ENCODE measurements around the gene MYLK3.
"Not testable (repeated sequence)": the region's sequence is repeated elsewhere in the genome, so short reads cannot be mapped to it uniquely, and the experiment has no call there.

MYLK3 gene

DNA sequence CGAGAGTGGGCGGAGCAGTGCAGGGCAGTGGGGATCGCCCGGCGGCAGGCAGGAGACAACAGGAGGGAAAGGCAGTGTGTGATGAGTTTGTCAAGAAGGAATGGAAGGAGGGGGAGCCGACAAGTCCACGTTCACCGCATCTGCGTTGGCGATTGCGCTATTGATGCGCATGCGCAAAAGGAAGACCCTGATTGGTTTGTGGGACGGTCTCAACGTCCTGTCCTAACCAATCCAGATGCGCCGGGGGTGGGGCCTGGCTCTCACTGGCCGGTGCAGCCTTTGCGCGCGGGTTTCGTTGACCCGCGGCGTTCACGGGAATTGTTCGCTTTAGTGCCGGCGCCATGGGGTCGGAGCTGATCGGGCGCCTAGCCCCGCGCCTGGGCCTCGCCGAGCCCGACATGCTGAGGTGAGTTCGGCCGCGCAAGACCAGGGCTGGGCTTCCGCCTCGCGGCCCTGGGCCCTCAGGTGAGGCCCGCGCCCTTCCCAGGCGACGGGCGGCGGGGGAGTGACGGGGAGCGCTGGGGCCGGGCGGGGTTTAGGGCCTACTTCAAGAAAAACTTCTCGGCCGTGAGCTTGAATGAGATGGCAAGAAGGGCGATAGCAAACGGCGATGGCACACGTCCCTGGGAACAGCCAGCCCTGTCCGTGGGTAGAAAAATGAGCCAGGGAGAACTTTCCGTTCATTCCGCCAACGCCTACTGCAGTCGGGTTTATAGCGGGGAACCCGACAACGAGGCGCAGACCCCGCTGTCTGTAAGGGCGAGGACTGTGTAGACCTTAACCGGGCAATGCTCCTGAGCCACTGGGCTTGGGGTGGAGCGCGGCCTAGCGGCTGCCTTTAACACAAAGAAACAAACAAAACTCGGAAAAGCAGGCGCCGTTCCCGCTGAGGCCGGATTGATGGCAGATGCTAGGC is 58.5 kb downstream of the MYLK3 start, which contains the start of gene ORC6:
ORC6 (plus strand) TSS at position 295 of the 916 bp plus-strand sequence; CDS start at position 342, 47 bp downstream.
- DNase-seq (ENCODE audit: low spot score): peak; percentile 93

DNA sequence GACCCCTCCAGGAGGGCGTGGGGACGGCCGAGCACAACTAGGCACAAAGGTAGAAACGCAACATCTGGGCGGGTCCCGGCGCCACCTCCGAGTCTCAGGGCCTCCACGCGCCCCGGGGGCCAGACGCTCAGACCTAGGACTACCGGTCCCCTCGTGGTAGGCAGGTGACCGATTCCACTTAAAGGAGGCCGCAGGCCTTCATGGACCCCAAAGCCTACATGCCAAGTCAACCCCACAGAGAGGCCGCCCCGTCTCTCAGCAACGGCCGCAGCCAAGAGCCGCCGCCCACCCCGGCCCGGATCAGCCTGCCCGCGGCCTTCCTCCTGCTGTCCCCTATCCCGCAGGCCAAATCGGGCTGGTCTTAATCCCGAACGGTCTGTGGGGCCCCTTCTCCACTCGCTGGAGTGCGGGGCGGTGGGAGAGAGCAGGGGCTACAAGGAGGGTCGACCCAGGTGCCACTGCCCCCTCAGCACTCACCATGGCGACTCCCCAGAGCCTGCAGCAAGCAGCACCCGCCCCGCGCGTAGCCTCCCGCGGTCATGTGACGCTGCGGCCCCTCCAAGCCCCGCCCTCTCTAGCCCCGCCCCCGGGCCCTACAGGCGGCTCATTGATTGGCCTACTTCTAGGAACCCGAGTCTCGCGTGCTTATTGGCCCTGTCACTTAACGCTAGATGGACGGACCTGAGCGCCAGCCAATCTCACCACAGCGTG is 59.3 kb downstream of the MYLK3 start, which contains the start of gene VPS35:
VPS35 (minus strand) TSS at position 525 of the 711 bp plus-strand sequence; CDS start at position 480, 45 bp downstream.
- DNase-seq (ENCODE audit: low spot score): peak; percentile 98

DNA sequence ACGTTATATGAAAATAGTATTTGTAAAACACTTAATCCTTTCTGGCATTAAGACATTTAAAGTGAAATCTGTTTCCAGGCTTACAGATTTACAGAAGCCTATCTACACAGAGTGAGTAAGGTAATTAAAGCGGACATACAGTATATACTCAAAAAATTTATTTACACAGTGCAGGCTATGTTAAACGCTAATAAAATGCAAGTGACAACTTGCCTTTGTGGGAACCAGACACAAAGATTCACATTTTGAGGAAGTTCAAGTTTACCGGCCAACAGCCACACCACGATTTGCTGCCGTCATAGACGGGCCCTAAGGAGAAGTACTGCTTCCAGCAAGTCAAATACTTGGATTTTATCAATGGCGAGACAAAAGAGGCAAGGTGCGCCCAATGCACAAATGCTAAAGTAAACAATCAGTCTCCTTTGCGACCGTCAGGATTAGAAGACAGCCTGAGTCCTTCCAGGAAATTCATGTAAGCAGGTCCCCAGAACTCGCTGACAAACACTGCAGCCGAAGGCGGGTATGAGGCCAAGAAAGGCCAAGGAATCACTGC is 60.0 kb downstream of the MYLK3 start:
- no peak for DNase-seq (ENCODE audit: low spot score)

DNA sequence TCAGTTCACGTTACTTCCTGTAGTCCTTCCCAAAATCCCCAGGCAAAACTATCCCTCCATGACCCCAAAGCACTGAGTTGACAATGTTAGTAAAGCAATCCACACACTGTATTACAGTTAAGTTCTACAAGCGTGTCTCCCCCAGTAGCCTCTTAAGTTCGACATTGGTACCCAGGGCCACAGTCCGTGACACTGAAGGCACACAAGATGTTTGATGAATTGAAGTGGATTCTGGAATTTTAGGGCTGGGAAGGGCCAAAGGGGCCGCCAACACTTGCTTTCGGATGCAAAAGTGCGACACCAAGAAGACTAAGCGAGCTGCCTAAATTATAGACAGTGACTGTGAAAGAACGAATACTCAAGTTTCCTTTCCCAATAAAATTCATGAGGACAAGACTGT is 60.7 kb downstream of the MYLK3 start:
- no peak for DNase-seq (ENCODE audit: low spot score)

DNA sequence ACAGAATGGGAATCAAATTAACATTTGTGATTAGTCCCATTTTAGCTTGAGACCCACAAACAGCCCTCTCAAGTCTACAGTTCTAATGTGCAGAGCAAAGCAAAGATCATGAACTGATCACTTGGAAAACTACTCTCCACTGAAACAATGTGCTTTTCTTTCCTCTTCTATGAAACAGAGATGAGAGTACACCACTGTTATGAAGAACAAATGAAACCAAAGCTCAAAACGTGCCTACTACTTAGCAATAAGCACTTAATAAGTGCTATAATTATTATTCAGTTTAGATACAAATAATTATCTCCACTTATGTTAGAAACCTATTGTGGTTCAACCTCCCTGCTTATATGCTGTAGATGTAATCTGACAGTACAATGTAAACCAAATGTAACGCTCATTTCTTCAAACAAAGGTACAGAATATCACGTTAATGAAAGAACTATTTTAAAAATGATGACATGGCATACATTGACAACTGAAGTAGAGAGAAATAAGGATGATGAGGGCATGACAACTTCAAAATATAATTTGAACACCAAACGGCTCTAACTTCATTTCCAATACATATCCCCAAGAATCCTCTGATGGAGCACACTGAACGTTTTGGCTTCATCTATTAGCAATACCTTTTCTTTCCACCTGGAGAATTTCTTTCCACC is 61.2 kb downstream of the MYLK3 start:
- no peak for DNase-seq (ENCODE audit: low spot score)

DNA sequence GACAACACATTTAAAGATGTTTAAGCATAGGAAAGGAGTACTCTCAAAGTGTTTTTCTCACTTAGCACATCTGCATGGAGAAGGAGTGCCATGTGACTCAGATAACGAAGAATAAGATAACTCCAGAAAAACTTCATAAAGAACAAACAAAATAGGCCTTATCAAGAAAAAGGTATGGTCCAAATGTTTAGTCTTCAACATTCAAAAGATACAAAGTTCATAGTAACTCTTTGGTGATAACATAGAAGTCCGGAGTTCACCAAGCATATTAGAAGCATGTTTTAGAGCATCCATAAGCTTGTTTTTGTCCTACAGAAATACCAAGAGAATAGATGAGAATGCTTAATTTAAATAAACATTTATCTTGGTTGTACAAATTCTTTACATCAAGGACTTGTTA is 66.3 kb downstream of the MYLK3 start:
- DNase-seq (ENCODE audit: low spot score): not testable (repeated sequence)

DNA sequence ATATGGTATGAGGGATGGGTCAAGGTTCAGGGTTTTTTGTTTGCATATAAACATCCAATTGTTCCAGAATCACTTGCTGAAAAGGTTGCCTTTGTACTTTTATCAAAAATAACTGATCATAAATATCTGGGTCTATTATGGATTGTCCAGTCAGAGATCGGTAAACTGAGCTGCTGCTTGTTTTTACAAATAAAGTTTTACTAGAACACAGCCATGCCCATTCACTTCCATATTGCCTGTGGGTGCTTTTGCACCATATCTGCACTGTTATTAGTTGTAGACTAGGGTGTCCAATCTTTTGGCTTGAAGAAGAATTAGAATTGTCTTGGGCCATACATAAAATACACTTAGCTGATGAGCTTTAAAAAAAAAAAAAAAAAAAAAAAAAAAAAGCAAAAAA is 70.2 kb downstream of the MYLK3 start:
- not testable (repeated sequence) for DNase-seq (ENCODE audit: low spot score)

DNA sequence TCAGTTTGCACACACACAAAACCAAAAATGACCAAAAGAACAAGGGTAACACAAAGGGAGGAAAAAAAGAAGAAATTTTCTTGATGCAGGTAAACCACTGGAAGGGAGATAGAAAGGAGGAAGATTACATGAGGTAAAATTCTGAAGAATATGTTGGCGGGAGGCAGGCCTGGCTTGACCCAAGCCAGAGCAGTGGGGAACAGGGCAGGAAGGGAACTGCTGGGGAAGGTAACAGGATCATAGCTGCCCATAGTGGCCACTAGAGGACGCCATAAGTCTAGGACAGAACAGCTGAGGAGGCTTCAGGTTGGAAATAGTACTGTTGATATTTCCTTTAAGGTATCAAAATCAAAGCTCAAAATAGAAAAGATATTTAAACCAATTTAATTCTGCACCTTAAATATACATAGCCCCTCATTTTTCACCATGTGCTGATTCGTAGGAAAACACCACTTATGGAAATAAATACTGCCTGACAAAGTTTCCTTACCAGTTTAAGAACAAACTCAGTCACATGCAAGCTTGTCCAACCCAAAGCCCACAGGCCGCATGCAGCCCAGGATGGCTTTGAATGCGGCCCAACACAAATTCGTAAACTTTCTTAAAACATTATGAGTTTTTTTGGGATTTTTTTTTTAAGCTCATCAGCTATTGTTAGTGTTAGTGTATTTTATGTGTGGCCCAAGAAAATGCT is 74.7 kb downstream of the MYLK3 start:
- peak; percentile 59 for DNase-seq (ENCODE audit: low spot score)

DNA sequence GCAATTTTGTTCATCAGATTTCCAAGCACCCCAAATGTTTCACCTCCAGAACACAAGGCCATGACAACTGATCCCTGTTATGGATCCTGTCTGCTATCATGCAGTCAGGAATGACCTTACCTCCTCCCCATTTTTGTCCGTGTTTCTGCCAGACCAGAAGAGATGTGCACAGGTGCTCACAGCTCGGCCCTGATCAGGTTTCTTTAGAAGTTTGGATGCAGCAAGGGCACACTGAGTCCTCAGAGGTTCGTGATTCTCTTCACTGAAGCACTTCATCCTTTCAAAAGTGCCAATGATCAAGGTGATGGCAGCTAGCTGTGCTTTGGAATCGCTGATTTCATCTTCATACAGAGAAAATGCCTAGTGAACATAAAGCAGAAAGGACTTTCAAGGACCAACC is 86.0 kb downstream of the MYLK3 start:
- DNase-seq (ENCODE audit: low spot score): no peak

DNA sequence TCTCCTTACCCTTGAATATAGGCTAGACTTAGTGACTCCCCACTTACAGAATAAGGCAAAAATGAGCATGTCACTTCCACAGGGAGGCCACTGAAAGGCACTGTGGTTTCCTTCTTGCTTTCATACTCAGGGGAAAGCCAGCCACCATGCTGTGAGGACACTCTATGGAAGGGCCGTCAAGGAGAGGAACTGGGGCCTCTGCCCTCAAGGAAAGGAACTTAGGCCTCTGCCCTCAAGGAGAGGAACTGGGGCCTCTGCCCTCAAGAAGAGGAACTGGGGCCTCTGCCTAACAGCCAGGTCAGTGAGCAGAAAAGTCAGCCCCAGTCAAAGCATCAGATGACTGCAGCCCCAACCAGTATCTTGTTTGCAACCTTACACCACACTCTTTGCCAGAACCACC is 89.2 kb downstream of the MYLK3 start:
- DNase-seq (ENCODE audit: low spot score): no peak
